Measurements from ENCODE around the gene CROCC2.

DNA sequence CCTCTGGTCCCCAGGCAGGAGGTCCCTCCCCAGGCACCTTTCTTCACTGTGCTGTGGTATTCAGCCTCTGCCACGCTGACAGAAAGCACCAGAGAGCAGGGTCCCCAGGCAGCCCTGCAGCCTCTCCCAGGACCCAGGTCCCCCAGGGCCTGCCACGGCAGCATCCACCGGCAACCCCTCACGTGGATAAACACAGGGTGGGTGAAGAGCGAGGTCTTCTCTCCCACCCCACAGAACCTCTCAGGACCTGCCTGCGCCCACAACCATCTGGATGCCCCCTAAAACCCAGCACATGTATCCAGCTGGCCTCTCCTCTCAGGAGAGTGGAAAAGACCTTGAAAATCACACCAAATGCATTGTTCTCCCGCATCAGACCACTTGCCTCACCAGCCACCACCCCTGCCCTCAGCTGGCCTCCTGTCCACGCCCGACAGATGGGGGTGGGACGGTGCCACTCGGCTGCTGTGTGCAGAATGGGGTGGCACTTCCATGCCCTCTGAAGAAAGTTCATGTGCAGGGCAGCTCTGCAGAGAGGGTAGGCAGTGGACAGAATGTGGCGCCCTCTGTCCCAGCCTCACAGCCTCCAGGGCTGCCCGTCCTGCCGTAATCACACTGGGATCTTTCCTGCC lies 4.0 kb upstream of the CROCC2 start:
- TF ChIP-seq, protein P1, sequence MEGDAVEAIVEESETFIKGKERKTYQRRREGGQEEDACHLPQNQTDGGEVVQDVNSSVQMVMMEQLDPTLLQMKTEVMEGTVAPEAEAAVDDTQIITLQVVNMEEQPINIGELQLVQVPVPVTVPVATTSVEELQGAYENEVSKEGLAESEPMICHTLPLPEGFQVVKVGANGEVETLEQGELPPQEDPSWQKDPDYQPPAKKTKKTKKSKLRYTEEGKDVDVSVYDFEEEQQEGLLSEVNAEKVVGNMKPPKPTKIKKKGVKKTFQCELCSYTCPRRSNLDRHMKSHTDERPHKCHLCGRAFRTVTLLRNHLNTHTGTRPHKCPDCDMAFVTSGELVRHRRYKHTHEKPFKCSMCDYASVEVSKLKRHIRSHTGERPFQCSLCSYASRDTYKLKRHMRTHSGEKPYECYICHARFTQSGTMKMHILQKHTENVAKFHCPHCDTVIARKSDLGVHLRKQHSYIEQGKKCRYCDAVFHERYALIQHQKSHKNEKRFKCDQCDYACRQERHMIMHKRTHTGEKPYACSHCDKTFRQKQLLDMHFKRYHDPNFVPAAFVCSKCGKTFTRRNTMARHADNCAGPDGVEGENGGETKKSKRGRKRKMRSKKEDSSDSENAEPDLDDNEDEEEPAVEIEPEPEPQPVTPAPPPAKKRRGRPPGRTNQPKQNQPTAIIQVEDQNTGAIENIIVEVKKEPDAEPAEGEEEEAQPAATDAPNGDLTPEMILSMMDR (IDR thresholded peaks at IDR 0.05; ENCODE audit: low read length): no peak
- no peak for TF ChIP-seq EZH2 (IDR thresholded peaks at IDR 0.05; ENCODE audit: borderline replicate concordance, low read length)
